ENCODE results near the gene ISX.

The ISX gene

GRCh38 chr22:35116269-35116668, 50.3 kb downstream of the ISX start:
- TF ChIP-seq CTCF (IDR thresholded peaks at IDR 0.05; ENCODE audit: low read depth, low read length): no peak
- no peak for DNase-seq (ENCODE audit: extremely low read depth, low read depth)

GRCh38 chr22:35116817-35117216, 50.9 kb downstream of the ISX start:
- TF ChIP-seq CTCF (IDR thresholded peaks at IDR 0.05; ENCODE audit: low read depth, low read length): no peak
- DNase-seq (ENCODE audit: extremely low read depth, low read depth): no peak

- no peak for TF ChIP-seq CTCF (IDR thresholded peaks at IDR 0.05; ENCODE audit: low read depth, low read length)
- DNase-seq (ENCODE audit: extremely low read depth, low read depth): no peak
Measured at GRCh38 chr22:35119494-35119893, 53.5 kb downstream of the ISX start.

- no peak for DNase-seq (ENCODE audit: extremely low read depth, low read depth)
- TF ChIP-seq CTCF (IDR thresholded peaks at IDR 0.05; ENCODE audit: low read depth, low read length): no peak
Measured at GRCh38 chr22:35124691-35125219, 58.8 kb downstream of the ISX start.

GRCh38 chr22:35126993-35127392, 61.0 kb downstream of the ISX start:
- no peak for DNase-seq (ENCODE audit: extremely low read depth, low read depth)
- TF ChIP-seq CTCF (IDR thresholded peaks at IDR 0.05; ENCODE audit: low read depth, low read length): no peak

GRCh38 chr22:35128637-35129036, 62.7 kb downstream of the ISX start:
- no peak for DNase-seq (ENCODE audit: extremely low read depth, low read depth)
- TF ChIP-seq CTCF (IDR thresholded peaks at IDR 0.05; ENCODE audit: low read depth, low read length): no peak

GRCh38 chr22:35131525-35132000, 65.6 kb downstream of the ISX start:
- no peak for TF ChIP-seq CTCF (IDR thresholded peaks at IDR 0.05; ENCODE audit: low read depth, low read length)
- DNase-seq (ENCODE audit: extremely low read depth, low read depth): no peak

All from AG09319 (cell line).